ENCODE data around the gene FKRP. TPM values are rescaled to one million over a fixed set of nuclear protein-coding genes. Genes with fewer than 3 reads are reported as not detected.

FKRP gene
- total RNA-seq, 1 donor from 2014 or later = 37.7 TPM

GRCh38 chr19:46732966-46733689 lies 12.7 kb upstream of the FKRP start:
- DNase-seq (ENCODE audit: extremely low spot score, unreplicated experiment) = no peak
- TF ChIP-seq CTCF (IDR thresholded peaks at IDR 0.05) = no peak
- peaks cover 27% of the 10 kb centered on the region for H3K36me3 Mint-ChIP-seq (ENCODE audit: unreplicated experiment)
- H3K4me3 Mint-ChIP-seq (ENCODE audit: unreplicated experiment) = no peak overlapping the region
- H3K4me1 Mint-ChIP-seq (ENCODE audit: unreplicated experiment) = peaks cover 38% of the 10 kb centered on the region
- H3K9me3 Mint-ChIP-seq (ENCODE audit: unreplicated experiment) = no peaks in the 10 kb centered on the region
- H3K27ac Mint-ChIP-seq (ENCODE audit: unreplicated experiment) = peak overlapping the region; percentile 65
- H3K27me3 Mint-ChIP-seq (ENCODE audit: unreplicated experiment) = no peaks in the 10 kb centered on the region

GRCh38 chr19:46733690-46734292 lies 12.1 kb upstream of the FKRP start:
- Mint-ChIP-seq H3K4me1 (ENCODE audit: unreplicated experiment) (peaks cover 36% of the 10 kb centered on the region), H3K27me3 (ENCODE audit: unreplicated experiment) (no peaks in the 10 kb centered on the region), H3K36me3 (ENCODE audit: unreplicated experiment) (peaks cover 23% of the 10 kb centered on the region), H3K4me3 (ENCODE audit: unreplicated experiment) (no peak overlapping the region), H3K9me3 (ENCODE audit: unreplicated experiment) (no peaks in the 10 kb centered on the region), H3K27ac (ENCODE audit: unreplicated experiment) (peak overlapping the region; percentile 65)
- DNase-seq (ENCODE audit: extremely low spot score, unreplicated experiment) = no peak
- no peak for TF ChIP-seq CTCF (IDR thresholded peaks at IDR 0.05)

GRCh38 chr19:46736531-46737297 lies 9.1 kb upstream of the FKRP start:
- no peaks in the 10 kb centered on the region for H3K27me3 Mint-ChIP-seq (ENCODE audit: unreplicated experiment)
- H3K4me3 Mint-ChIP-seq (ENCODE audit: unreplicated experiment) = no peak overlapping the region
- H3K9me3 Mint-ChIP-seq (ENCODE audit: unreplicated experiment) = no peaks in the 10 kb centered on the region
- no peak for DNase-seq (ENCODE audit: extremely low spot score, unreplicated experiment)
- no peak for TF ChIP-seq CTCF (IDR thresholded peaks at IDR 0.05)
- peaks cover 31% of the 10 kb centered on the region for H3K4me1 Mint-ChIP-seq (ENCODE audit: unreplicated experiment)
- no peak overlapping the region for H3K27ac Mint-ChIP-seq (ENCODE audit: unreplicated experiment)
- H3K36me3 Mint-ChIP-seq (ENCODE audit: unreplicated experiment) = peaks cover 10% of the 10 kb centered on the region

- Mint-ChIP-seq H3K4me1 (ENCODE audit: unreplicated experiment) (peaks cover 28% of the 10 kb centered on the region), H3K9me3 (ENCODE audit: unreplicated experiment) (no peaks in the 10 kb centered on the region), H3K36me3 (ENCODE audit: unreplicated experiment) (peaks cover 10% of the 10 kb centered on the region), H3K4me3 (ENCODE audit: unreplicated experiment) (no peak overlapping the region), H3K27me3 (ENCODE audit: unreplicated experiment) (no peaks in the 10 kb centered on the region), H3K27ac (ENCODE audit: unreplicated experiment) (no peak overlapping the region)
- TF ChIP-seq CTCF (IDR thresholded peaks at IDR 0.05) = no peak
- DNase-seq (ENCODE audit: extremely low spot score, unreplicated experiment) = no peak
Observed at GRCh38 chr19:46737298-46737654, 8.6 kb upstream of the FKRP start.

GRCh38 chr19:46737761-46738171 lies 8.1 kb upstream of the FKRP start:
- Mint-ChIP-seq H3K27me3 (ENCODE audit: unreplicated experiment) (no peaks in the 10 kb centered on the region), H3K4me3 (ENCODE audit: unreplicated experiment) (no peak overlapping the region), H3K4me1 (ENCODE audit: unreplicated experiment) (peaks cover 26% of the 10 kb centered on the region), H3K36me3 (ENCODE audit: unreplicated experiment) (peaks cover 10% of the 10 kb centered on the region), H3K9me3 (ENCODE audit: unreplicated experiment) (no peaks in the 10 kb centered on the region), H3K27ac (ENCODE audit: unreplicated experiment) (no peak overlapping the region)
- no peak for TF ChIP-seq CTCF (IDR thresholded peaks at IDR 0.05)
- DNase-seq (ENCODE audit: extremely low spot score, unreplicated experiment) = no peak

All from osteocyte (in vitro differentiated cells).